ENCODE data around the gene ISCU.

ISCU gene

DNA sequence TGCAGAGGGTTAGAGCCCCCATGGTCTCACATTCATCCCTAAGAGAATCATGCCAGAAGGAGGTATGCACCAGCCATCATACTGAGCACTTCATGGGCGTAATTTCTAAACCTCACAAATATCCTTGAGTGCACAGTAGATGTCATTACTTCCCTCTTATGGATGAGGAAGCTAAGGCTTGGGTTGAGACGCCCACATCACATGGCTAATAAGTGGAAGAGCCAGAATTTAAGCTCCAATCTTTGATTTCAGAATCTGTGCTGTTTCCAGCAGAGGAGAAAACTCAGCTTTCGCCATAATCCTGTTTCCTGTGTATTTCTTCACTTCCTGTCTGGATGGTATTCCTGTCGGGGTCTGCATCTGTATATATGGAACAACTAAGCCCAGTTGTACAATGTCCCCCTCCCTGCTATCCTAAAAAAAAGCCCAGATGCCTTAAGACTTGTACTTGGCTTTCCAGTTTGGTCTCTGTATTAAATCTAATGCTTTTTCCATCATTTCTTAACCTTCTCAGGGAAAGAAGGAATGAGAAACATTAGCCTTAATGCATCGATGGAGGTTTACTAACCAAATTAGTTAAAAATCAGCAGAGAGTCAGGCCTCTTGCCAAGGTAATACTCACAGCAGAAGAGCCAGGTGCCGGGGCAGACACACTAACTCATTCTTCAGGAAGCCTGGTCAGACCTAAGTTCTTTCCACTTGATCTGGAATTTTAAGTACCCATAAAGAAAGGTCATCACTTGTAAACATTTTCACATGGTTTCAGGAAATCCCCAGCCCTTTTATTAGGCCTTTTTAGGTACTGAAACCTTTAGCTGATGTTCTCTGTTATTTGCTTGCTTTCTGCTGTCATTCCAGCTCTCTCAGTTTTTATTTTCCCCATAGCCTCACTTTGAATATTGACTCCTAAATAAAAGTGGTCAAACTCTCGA lies 5.3 kb downstream of the ISCU start:
- TF ChIP-seq, protein P1, sequence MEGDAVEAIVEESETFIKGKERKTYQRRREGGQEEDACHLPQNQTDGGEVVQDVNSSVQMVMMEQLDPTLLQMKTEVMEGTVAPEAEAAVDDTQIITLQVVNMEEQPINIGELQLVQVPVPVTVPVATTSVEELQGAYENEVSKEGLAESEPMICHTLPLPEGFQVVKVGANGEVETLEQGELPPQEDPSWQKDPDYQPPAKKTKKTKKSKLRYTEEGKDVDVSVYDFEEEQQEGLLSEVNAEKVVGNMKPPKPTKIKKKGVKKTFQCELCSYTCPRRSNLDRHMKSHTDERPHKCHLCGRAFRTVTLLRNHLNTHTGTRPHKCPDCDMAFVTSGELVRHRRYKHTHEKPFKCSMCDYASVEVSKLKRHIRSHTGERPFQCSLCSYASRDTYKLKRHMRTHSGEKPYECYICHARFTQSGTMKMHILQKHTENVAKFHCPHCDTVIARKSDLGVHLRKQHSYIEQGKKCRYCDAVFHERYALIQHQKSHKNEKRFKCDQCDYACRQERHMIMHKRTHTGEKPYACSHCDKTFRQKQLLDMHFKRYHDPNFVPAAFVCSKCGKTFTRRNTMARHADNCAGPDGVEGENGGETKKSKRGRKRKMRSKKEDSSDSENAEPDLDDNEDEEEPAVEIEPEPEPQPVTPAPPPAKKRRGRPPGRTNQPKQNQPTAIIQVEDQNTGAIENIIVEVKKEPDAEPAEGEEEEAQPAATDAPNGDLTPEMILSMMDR (IDR thresholded peaks at IDR 0.05): no peak

DNA sequence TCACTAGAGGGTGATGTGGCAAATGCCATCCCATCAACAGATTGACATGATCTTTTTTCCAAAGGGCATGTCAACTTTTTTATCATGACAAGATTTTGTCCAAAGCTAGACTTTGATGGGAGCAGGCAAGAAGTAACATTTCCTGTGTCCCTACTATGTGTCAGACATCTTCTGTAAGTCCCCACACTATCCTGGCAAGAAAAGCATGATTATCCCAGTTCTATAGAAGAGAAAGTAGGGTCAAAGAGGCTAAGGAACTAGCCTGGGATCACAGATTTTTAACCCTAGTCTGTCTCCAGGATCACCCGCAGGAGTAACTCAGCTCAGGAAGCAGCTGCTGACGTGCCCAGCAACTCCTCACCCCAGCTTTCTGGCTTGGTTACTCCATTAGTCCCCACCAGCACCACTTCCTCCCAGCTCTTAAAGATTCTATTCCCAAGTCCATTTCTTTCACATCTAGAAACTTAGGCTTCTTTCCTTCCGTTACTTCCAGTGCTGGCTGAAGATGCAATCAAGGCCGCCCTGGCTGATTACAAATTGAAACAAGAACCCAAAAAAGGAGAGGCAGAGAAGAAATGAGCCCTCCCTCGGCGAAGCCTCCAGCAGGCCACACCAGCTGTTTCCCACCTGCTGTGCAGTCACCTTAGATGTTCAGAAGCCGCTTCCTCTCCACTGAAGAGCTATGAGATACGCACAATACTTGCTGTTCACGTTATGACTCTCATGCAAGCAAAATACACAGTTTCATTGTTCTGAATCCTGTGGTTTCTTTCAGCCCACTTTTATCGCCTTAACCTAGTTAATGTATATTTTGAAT lies 6.2 kb downstream of the ISCU start:
- TF ChIP-seq, protein P1 (IDR thresholded peaks at IDR 0.05): no peak

DNA sequence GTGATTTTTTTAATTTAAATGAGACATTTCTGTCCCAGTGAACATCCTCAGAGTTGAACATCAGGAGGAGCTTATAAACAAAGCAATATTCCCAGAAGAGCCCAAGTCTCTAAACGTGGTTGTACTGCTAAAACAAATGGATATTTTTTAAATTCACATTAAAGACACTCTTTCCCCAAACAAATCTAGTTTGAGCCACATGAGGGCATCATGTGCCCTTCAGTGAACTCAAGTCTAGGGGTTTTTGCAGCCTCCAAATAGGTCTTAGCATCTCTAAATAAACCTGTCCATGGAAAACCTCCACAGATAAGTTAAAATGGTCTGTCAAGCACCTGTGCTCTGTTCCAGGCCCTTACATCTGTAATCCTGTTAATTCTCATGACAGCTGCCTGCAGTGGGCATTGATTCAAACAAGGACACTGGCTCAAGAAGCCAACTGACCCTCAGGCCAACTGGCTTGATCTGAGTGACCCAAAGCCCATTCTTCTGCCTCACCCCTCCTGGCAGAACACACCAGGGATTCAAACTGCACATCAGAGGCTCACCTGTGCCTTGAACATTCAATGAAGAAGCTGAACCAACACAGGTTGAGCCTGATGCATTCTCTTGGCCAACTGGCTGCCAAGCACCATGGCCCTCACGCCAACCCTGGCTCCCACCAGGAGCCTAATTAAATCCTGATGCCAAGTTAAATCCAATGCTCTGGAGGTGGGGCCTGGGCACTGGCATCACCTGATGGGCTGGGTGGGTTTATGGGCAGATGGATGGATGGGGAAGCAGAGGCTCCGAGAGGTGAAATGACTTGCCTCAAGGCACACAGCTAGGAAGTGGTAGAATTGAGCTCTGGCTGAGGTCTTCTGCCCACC lies 8.6 kb downstream of the ISCU start:
- TF ChIP-seq, protein P1 (IDR thresholded peaks at IDR 0.05): no peak

DNA sequence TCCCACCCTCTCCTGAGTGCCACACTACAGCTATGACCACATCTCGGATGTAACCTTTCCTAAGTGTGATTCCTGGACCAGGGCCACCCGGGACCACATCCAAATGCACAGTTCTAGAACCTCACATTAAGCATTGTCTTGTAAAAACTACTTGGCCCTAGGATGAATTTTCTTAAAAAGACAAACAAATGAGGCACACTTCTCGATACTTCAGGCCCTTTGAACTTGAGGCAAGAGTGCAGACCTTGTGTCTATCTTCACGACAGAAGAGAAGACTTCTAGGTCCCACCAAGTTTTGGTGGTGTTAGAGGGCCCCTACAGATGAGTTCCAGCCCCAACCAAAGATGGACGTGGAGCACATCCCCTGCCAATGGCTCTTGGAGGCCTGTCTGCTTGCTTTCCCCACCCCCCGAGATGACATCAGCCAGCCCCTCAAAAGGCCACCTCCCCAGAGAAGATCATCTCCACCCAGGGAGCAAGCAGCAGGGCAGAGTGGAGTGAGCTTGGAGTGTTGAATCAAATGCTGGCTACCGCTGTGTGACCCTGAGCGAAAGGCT lies 9.3 kb downstream of the ISCU start:
- TF ChIP-seq, protein P1 (IDR thresholded peaks at IDR 0.05): no peak

DNA sequence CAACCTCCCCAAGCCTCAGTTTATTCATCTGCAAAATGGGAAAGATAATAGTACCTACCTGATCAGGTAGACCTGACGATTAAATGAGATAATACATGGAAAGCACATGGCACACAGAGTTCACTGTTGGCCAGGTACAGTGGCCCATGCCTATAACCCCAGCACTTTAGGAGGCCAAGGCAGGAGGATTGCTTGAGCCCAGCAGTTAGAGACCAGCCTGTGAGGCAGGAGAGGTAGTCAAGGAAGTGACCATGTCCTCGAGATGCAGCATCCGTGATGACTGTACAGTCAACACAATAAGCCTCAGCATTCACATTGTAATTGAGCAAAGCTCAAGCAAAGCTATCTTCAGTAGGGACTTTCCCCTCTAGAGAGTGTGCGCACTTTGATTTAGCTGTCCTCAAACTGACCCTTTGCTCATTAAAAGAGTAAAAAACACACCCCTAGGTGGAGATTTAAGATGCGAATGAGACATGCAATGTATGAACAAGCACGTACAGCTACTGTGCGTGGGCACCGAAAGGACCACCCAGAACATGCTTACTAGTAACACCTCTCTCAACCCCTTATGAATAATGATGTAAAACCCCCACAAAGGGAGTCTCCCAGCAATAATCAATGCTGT lies 9.9 kb downstream of the ISCU start:
- TF ChIP-seq, protein P1 (IDR thresholded peaks at IDR 0.05): no peak

DNA sequence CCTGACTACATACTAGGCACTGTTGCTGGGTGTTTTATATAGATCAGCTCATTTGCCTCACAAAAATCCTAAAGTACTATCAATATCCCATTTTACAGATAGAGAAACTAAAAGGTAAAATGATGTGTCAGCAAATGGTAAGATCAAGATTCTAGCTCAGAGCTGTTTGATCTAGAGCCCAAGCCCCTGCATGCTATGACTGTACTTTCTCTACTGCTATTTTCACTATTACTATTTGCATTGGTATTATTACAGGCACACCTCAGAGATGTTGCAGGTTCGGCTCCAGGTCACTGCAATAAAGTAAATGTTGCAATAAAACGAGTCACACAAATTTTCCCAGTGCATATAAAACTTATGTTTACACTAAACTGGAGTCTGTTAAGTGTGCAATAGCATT lies 10.9 kb downstream of the ISCU start:
- TF ChIP-seq, protein P1 (IDR thresholded peaks at IDR 0.05): no peak

All from LNCAP (cell line).